Activated naive CD4-positive, alpha-beta T cell treated with anti-CD3 and anti-CD28 coated beads, Interleukin-2, amount 50 U/mL, for 72 hours (primary cell): Measurements from ENCODE around the gene MUC22. TPM values are rescaled to one million over a fixed set of nuclear protein-coding genes. Genes with fewer than 3 reads are reported as not detected.

Experiments used
- ATAC-seq, 2 donors: fragments of 150-1000 bp; cut with Tn5 transposase; 2 replicates each; pipeline ENCODE4 v1.10.0; 2021; ENCODE audit warnings: mild to moderate bottlenecking in 2 of 2, moderate library complexity in 2 of 2
- DNase-seq, 2 donors: peaks; one replicate each; pipeline ENCODE4 v3.0.0; 2021 to 2022; ENCODE audit warnings: low spot score in 2 of 2
- H3K27ac Mint-ChIP-seq, 2 donors: one replicate each; pipeline ENCODE4 v1.8.0; 2022; ENCODE audit warnings: mild to moderate bottlenecking in 2 of 2, mixed read lengths in 2 of 2
- H3K36me3 Mint-ChIP-seq, 2 donors: one replicate each; pipeline ENCODE4 v1.8.0; 2022; ENCODE audit warnings: mixed read lengths in 2 of 2
- H3K9me3 Mint-ChIP-seq, 2 donors: one replicate each; pipeline ENCODE4 v1.8.0; 2022; ENCODE audit warnings: mixed read lengths in 2 of 2
- total RNA-seq, 2 donors: library from RNA; stranded (reverse); gene quantifications; one replicate each; pipeline ENCODE4 v1.2.3, GENCODE V29; 2022

MUC22 gene
- total RNA-seq, 2 donors from 2014 or later, result not detected

DNA sequence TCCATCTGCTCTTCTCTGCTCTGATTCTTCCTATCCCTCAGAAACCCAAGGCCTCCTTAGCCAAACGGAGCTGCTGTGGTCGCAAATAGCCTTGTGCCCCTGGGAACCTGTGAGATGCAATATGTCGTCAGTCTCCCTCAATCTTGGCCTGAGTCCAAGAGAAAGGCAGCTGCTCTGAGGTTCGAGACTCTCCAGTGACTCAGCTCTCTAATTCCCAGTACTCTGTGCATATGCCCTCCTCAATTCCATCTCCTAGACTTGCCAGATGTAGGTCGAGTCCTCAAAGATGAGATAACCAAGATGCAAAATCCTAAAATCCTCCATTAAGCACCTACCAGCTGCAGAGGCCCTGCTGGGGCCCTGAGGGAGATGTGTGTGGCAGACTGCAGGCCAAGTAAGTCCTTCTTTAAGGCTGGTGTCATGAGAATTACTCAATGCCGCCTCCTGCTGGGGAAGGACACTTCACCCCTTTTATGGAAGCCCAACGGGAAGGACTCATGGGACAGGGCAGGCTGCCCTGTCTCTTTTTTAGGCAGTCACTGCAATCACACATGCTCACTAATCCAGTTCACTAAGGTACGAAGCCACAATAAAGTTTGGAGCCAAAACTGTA is 73.6 kb downstream of the MUC22 start:
- H3K9me3 Mint-ChIP-seq, result no peaks in the 10 kb centered on the region
- DNase-seq (peak in 1 of 2 donors; percentile 67), ATAC-seq (peak; percentile 20 to 40)
- H3K27ac Mint-ChIP-seq, result no peak overlapping the region
- no peaks in the 10 kb centered on the region for H3K36me3 Mint-ChIP-seq

Other genes starting within 250 kb of the MUC22 start
- 10 to 100 TPM; 15.2 to 20.7 TPM for gene DDR1, start 126.0 kb upstream of the MUC22 start, total RNA-seq
- 10 to 100 TPM; 27.6 to 44.9 TPM for gene GTF2H4, start 102.3 kb upstream of the MUC22 start, total RNA-seq
- 10 to 100 TPM; 55.1 to 55.7 TPM for gene VARS2, start 96.2 kb upstream of the MUC22 start, total RNA-seq
- gene SFTA2, start 78.3 kb upstream of the MUC22 start, total RNA-seq, result not detected
- not detected for gene MUCL3, start 69.5 kb upstream of the MUC22 start, total RNA-seq
- not detected for gene MUC21, start 26.8 kb upstream of the MUC22 start, total RNA-seq
- not detected for gene C6orf15, start 102.1 kb downstream of the MUC22 start, total RNA-seq
- gene PSORS1C1, start 104.3 kb downstream of the MUC22 start, total RNA-seq, result 1 to 10 TPM in 1 of 2 donors, under 1 TPM in 1; 0.41 to 3.2 TPM
- gene CDSN, start 110.0 kb downstream of the MUC22 start, total RNA-seq, result not detected
- gene PSORS1C2, start 128.6 kb downstream of the MUC22 start, total RNA-seq, result not detected
- gene CCHCR1, start 147.3 kb downstream of the MUC22 start, total RNA-seq, result 10 to 100 TPM; 73.5 to 86.2 TPM
- 100 to 1,000 TPM in 1 of 2 donors, 10 to 100 TPM in 1; 93.3 to 100 TPM for gene TCF19, start 148.1 kb downstream of the MUC22 start, total RNA-seq
- gene POU5F1, start 160.2 kb downstream of the MUC22 start, total RNA-seq, result under 1 TPM in 1 of 2 donors, not detected in 1; 0.59 TPM